GM19193 (cell line): Measurements from ENCODE around the gene CYP46A1.

Source experiments
- POLR2A ChIP-seq: IDR thresholded peaks from 4 replicates; pipeline ENCODE4 v1.6.1; 2011; ENCODE audit not compliant: insufficient read depth, insufficient read length; ENCODE audit errors: extremely low read depth

CYP46A1 gene

DNA sequence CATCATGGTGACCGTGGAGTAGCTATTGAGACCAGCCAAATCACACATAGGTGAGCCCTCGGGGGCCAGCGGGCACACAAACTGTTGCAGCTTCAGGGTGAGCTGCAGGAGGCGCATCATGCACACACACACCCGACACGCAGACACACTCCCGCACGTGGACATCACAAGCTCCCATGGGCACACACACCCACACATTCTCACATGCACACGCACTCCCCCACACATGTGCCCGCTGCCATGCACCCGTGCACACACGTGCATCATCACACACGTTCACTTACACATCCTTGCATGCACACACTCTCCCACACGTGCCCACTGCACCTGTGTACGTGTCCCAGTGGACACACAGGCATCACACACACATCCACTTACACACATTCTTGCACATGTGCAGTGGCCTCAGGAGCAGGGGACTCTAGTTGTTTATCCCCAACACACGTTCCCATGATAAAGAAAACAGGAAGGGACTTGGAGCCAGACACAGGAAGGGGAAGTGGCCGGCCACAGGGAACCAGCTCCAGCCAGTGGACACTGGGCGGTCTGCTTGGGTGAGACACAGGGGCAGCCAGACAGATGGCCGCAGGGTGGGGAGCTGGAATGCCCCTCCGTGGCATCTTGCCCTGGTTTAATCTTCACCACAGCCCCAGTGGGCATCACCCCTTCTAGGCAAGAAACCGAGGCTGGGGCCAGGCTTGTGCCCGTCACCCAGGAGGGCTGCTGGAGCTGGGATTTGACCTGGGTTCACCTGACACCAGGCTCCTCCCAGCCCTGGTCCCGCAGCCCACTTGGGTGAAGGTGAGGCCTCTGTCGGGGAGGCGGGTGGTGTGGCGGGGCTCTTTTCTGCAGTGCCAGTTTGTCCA, 49.7 kb downstream of the CYP46A1 start:
- no peak for TF ChIP-seq POLR2A

DNA sequence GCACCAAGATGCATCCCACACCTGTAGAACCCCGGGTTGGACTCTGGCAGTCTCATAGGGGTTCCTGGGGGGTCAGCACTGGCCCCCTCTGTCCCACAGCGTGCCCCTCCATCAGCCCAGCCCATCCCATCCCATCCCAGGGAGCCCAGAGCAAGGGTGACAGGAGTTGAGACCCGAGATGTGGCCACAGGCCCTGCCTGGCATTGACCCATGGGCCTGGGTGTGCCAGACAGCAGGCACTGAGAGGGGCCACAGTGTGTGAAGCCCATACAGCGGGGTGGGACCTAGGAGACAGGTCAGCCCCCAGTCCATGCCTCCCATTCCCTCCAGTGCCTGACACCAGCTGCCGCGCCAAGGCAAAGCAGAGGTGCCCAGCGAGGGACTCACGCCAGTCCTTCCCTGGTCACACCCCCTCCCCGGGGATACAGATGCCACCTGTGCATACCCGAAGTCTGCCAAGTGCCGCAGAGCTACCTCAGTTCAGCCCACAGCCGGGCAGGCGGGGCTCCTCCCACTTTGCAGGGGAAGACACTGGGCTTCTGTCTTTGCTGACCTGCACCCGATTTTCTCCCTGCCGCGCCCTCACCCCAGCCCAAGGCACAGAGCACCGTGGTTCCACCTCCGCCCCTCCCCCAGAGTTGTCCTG, 50.4 kb downstream of the CYP46A1 start:
- TF ChIP-seq POLR2A: no peak

DNA sequence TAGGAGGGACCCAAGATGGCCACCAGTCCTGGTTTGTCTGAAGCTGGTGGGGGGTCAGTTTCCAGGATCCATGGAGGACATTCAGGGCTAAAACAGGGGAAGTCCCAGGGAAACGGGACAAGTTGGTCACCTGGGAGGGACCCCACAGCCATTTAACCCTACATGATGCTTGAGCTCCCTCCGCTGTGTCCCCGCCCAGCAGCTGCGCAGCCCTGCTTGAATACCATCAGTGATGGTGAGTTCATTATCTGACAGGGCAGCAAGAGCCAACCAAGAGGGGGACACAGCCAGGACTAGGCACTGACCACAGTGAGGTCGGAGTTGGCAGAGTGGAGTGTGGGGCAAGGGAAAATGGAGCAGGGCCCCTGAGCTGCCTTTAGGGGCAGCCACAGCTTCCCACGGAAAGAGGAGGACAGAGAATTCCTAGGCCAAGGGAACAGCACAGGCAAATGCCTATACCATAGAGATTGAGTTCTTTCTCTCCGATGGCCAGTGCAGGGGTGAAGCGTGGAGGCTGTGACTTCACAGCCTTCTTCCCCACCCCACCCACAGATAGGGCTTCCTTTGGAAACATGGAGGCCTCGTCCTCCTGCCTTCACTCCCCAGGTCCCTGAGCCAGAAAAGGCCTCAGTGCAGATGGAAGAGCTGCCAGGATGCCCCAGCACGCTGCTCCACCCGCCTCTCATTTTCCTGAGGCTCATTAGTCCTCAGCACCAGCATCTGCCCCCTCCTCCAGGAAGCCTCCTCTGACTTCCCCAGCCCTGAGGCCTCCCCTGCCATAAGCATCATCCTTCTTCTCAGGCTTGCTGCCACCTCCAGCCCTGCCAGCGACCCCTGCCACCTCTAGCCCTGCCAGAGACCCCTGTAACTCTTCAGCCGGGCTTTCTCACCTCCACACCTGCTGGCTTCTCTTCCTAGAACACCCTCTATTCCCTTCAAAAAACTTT, 51.4 kb downstream of the CYP46A1 start:
- TF ChIP-seq POLR2A: no peak

DNA sequence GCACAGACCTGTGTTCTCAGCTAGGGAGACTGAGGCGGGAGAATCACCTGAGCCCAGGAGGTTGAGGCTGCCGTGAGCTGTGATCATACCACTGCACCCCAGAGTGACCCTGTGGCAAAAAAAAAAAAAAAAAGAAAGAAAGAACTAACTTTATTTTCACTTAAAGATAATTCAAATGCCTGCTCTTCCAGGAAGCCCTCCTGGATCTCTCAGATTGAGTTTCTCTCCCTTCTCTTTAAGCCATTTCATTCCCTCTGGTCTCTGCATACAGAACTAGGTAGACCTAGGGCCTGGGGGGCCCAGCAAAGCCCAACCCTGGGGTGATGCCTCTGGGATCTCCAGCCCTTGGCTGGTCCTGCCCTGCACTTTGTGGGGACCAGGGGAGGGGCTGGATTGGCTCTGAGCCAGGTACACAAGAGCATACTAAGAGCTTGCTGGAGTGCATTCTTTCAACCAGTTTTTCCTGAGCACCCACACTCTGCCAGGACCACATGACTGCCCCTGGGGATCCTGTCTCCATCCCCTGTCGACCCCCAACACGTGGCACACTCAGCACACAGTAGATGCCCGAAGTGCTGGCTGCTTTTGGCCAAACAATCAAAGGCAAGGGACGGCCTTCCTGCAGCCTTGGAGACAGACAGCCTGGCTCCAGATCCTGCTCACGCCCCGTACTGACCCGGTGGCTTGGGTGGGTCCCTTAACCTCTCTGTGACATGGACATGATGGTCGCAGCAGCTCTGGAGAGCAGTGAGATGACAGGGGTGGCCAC, 52.7 kb downstream of the CYP46A1 start:
- no peak for TF ChIP-seq POLR2A

DNA sequence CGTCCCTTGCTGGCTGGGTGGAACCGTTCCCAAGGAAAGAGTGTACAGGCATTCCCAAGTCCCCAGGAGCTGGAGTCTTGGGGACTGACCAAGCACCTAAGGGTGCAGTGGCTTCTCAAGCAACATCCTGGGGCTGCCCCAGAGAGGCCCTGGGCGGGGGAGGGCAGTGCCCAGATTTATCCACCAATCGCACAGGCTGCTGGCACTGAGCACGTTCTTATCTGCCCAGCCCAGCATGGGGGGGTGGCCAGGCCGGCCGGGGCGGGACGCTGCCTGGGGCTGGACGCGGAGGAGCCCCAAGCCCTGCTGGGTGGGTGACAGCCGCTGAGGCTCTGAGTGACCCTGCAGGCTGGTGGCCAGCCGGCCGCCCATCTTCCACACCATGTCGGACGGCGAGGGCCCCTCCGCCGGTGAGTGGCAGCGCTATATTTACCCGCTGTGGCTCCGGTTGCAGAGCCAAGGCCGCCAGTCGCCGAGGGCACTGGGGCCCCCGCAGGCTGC, 53.4 kb downstream of the CYP46A1 start:
- TF ChIP-seq POLR2A: no peak

DNA sequence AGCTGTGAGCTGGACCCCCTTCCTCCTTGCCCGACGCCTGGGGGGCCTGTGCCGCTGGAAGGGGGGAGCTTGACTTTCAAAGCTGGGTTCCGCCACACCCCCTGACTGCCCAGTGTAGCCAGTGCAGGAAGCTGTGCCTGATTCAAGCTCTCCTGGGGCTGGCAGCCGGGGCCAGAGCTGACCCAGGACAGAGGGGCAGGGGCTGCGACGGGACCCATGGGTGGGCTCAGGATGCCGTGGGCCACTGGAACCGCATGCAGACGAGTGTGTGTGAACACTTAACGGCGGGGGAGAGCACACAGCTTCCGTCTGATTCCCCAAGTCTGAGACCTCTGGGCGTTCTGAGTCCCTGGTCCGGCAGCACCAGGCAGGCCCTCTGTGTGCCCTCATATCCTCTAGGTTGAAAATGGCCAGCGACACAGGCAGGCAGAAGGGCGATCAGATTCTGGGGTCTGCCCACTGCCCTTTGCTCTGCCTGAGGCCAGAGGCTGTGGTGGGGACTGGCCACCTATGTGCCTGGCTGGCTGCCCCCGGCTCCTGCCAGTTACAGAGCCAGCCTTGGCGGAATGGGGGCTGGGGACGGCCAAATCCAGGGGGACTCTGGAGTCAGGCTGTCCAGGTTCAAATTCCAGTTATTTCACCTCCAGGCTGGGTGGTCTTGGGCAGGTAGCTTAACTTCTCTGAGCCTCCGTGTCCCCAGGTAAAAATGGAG, 54.0 kb downstream of the CYP46A1 start:
- no peak for TF ChIP-seq POLR2A

DNA sequence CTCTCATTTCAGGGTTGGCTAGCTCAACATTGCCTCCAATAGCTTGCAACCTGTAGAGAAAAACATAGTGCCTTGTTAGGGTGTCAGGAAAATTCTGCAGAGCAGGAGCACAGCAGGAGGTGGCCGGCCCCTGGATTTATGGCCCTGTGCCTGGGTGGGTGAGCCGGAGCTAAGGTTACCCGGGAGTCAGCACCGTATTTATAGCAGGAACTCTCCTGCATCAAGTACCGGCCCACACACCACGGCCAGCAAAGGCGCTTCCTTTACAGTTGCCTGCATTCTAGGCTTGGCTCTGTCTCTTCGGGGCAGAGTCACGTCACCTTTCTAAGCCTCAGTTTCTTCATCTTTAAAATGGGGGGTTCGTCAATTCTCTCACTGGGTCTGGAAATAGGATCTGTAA, 56.3 kb downstream of the CYP46A1 start:
- no peak for TF ChIP-seq POLR2A

DNA sequence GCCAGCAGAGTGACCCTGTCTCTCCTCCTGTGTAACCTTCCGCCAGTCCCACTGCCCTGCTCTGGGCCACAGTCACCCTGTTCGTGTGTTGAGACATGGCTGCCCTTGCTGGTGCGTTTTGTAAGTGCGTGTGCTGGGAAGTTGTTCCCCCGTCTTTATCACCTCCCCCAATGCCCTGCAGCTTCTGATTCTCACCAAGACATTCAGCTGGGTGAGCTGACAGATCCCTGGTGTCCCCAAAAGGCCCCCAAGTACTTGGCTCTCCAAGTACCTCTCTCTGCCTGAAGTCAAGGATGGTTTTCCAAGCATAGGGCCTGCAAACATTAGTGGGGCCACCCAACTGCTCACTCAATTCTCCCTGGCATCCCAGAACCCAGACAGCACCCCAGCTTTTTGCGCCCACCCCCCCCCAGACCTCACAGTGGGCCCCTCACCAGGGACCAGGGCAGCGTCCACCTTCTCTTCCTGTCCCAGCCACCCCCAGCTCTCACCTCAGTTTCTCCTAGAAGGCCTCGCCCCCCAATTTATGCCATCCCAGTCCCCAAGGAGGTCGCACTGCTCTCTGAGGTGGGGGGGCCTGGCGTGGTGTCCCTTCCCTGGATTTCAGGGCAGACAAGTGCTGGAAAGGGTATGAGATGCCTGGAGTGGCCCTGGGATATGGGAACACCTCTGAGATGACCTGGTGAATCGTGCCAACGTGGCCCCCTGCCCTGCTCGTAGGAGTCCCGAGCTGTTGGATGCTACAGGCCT, 57.3 kb downstream of the CYP46A1 start:
- no peak for TF ChIP-seq POLR2A

DNA sequence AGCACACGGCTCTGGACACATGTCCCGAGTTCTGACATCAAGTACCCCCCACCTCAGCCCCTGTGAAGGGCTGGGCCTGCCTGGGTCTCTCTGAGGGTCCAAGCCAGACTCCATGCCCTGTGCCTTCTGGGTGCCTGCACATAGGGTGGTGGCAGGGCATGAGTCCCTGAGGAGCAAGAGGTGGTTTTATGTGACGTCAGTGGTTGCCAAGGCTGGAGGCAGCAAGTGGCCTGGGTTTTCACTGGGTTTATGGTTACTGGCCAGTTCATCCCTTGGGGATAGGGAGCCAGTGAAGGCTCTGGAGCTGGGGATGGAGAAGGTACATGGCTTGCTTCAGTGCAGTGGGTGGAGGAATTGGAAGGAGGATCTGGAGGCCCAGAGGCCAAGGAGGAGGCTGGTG, 58.0 kb downstream of the CYP46A1 start:
- no peak for TF ChIP-seq POLR2A

DNA sequence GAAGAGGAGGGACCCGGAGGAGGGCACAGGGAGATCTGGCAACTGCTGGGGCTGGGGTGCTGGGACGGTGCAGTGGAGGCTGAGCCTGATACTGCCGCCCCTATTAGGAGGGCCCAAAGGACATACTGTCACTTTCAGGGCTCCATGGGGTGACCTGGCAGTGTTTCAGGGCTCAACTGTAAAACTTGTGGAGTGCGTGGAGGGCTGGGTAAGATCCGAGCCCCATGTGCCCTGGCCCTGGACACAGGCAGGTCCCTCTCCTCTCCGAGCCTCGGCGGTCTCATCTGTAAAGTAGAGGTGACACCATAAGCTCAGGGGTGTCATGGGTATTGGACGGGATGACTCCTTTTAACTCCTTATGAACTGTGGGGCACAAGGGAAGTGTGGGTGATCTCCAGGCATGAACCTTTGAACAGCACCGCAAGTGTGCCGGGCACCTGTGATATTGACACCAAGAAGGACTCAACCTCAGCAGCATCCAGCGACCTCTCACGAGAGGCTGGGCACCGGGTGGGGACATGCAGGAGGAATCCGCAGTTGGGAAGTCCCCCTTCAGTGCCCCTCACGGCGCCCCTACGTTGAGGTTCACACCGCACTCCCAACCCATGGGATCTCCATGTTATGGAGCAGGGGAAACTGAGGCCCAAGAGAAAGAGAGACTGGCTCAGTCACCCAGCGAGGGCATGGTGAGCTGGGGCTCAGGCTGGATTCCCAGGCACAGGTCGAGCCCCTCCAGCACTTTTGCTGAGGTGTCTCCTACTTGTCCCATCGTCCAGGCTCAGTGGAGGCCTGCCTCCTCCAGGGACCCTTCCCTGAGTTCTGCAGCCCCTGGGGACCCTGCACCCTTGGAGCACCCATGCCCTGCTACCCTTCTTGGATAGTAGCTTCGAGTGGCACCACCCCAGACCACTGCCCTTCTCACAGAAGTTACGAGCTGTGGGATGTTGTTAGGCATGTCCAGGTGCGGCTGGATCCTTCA, 58.7 kb downstream of the CYP46A1 start:
- no peak for TF ChIP-seq POLR2A

DNA sequence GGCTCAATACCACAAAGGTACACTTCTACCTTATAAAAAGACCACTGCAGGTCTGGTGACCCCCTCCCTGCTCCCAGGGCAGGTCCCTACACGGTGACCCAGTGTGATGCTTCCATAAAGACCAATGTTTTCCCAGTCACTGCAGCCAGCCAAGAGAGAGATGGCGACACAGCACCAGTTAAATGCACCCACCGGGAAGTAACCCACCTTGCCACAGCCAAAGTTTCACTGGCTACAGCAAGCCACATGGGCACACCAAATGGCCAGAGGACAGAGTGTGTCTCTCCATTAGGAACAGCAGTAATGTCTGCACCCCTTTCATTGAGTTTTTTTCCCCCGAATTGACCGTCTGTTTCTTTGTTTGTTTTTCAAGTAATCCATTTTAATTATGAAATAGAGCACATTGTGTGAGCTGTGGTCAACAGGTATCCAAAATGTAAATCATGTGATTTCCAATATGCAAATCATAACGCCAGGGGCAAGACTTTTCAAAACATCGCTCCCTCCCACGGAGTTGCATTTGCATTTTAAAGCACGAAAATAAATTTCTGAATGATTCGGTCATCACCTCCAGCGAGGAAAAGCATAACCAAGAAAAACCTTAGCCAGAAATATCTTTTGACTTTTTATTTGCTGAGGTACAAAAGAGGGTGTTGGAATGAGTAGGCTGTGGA, 60.2 kb downstream of the CYP46A1 start:
- TF ChIP-seq POLR2A: no peak

DNA sequence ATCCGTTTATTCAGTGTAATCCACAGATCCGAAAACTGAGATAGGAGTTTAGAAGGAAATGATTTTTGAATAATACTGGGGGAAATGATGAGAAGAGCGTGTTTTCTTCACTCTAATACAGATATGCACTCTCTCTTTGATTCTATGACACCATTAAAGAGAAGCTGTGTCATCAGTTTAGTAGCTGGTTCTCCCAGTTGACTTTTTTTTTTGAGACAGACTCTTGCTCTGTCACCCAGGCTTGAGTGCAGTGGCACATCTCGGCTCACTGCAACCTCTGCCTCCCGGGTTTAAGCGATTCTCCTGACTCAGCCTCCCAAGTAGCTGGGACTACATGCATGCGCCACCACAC, 60.8 kb downstream of the CYP46A1 start:
- TF ChIP-seq POLR2A: no peak
